ENCODE measurements around the gene SH3BGRL. TPM values are rescaled to one million over a fixed set of nuclear protein-coding genes. Genes with fewer than 3 reads are reported as not detected.
"Not testable (repeated sequence)": the region's sequence is repeated elsewhere in the genome, so short reads cannot be mapped to it uniquely, and the experiment has no call there.

The SH3BGRL gene
- total and polyA plus RNA-seq, 7 donors: 10.0 to 17.1 (median 11.0) TPM

DNA sequence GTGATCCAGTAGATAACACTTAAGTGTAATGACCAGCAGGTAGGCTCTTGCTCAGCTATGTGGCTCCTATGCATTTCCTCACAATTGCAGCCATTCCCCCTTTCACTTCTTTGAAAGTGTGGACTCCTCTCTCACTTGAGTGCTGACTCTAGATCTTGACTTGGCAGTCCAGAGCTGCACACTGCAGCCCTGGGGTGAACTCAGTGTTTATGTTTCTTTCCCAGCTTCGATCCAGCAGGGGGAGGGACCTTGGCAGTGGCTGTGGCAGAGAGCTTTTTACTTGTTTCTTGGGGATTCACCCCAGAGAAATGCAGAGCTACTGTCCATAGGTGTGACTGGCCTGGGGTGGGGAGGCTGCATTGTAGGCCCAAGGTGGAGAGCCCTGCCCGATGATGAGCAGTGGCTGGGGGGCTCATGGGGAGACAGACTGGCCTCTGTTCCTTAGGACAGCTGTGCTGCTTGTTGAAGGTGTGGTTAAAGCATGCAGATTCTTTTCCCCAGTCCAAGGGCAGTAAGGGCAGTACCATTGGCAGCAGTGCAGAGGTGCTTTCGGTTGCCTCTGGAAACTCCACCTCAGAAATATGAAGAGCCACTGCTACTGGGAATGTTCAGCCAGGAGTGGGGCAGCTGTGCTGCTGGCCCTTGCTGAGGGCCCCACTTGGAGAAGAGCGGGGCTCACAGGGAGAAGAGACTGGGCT, 134.7 kb downstream of the SH3BGRL start:
- TF ChIP-seq, protein P1, sequence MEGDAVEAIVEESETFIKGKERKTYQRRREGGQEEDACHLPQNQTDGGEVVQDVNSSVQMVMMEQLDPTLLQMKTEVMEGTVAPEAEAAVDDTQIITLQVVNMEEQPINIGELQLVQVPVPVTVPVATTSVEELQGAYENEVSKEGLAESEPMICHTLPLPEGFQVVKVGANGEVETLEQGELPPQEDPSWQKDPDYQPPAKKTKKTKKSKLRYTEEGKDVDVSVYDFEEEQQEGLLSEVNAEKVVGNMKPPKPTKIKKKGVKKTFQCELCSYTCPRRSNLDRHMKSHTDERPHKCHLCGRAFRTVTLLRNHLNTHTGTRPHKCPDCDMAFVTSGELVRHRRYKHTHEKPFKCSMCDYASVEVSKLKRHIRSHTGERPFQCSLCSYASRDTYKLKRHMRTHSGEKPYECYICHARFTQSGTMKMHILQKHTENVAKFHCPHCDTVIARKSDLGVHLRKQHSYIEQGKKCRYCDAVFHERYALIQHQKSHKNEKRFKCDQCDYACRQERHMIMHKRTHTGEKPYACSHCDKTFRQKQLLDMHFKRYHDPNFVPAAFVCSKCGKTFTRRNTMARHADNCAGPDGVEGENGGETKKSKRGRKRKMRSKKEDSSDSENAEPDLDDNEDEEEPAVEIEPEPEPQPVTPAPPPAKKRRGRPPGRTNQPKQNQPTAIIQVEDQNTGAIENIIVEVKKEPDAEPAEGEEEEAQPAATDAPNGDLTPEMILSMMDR (IDR thresholded peaks at IDR 0.05): no peak
- Histone ChIP-seq H3K9me3 (no peaks in the 10 kb centered on the region), H3K27me3 (ENCODE audit: insufficient read depth in 3 of 3, low read length in 2 of 3) (no peaks in the 10 kb centered on the region), H3K36me3 (ENCODE audit: insufficient read depth in 1 of 2, low read depth in 1 of 2) (no peaks in the 10 kb centered on the region), H3K4me3 (no peak overlapping the region), H3K4me1 (no peaks in the 10 kb centered on the region), H3K27ac (no peak overlapping the region)
- 51 to 72% (median 71%) methylated on average over 4 of the region's 4 CpGs for WGBS, 3 donors
- intact Hi-C loops (cut with DNase I): no loop called here
- no peak for ATAC-seq
- no peak for DNase-seq

DNA sequence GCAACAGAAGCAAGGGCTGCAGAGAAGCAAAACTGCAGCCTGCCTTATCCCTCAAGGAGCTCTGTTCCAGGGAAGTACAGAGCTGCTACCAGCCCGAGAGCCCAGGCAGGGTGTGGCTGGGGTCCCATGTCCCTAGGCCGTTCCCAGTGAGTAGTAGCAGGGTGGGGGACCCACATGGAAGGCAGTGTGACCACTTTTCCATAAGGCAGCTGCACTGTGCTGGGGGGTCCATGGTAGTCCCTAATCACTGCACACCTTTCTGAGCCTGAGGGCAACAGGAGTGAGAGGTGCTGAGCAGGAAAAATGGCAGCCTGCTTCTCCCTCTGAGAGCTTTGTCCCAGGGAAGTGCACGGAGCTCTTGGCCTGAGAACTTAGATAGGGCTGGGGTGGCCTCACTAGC, 135.9 kb downstream of the SH3BGRL start:
- WGBS, 3 donors: 71 to 94% (median 90%) methylated on average over 3 of the region's 3 CpGs
- TF ChIP-seq, protein P1 (IDR thresholded peaks at IDR 0.05): no peak
- H3K27me3 ChIP-seq (ENCODE audit: insufficient read depth in 3 of 3, low read length in 2 of 3): no peaks in the 10 kb centered on the region
- no peak overlapping the region for H3K27ac ChIP-seq
- no peaks in the 10 kb centered on the region for H3K36me3 ChIP-seq (ENCODE audit: insufficient read depth in 1 of 2, low read depth in 1 of 2)
- no peak for DNase-seq
- H3K4me3 ChIP-seq: no peak overlapping the region
- H3K4me1 ChIP-seq: no peaks in the 10 kb centered on the region
- intact Hi-C loops (cut with DNase I): no loop called here
- ATAC-seq: no peak
- no peaks in the 10 kb centered on the region for H3K9me3 ChIP-seq

DNA sequence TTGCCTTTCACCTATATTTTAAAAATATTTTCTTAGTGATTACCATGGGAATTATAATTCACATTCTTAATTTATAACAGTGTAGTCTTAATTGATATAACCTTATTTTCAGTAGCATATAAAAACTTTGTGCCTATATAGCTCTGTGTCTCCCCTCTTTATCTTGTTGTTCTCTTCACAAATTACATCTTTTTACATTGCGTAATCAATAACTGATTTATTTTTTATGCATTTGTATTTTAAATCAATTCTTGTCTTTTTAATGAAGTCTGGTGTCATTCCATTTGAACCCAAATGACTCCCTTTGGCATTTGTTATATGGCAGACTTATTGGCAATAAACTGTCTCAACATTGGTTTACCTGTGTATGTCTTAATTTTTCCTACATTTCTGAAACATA, 137.0 kb downstream of the SH3BGRL start:
- no peak for ATAC-seq

DNA sequence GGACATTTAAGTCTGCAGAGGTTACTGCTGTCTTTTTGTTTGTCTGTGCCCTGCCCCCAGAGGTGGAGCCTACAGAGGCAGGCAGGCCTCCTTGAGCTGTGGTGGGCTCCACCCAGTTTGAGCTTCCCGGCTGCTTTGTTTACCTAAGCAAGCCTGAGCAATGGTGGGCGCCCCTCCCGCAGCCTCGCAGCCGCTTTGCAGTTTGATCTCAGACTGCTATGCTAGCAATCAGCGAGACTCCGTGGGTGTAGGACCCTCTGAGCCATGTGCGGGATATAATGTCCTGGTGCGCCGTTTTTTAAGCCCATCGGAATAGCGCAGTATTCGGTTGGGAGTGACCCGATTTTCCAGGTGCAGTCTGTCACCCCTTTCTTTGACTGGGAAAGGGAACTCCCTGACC, 143.4 kb downstream of the SH3BGRL start:
- H3K4me3 ChIP-seq; H3K9me3 ChIP-seq; H3K27ac ChIP-seq; ATAC-seq; DNase-seq; H3K27me3 ChIP-seq (ENCODE audit: insufficient read depth in 3 of 3, low read length in 2 of 3); H3K4me1 ChIP-seq; intact Hi-C loops (cut with DNase I); H3K36me3 ChIP-seq (ENCODE audit: insufficient read depth in 1 of 2, low read depth in 1 of 2): not testable (repeated sequence)
- WGBS, 3 donors: 87 to 98% (median 87%) methylated on average over 11 to 14 of the region's 14 CpGs

More for the DNA sequence above, 137.0 kb downstream of the SH3BGRL start:
- H3K27me3 ChIP-seq (ENCODE audit: insufficient read depth in 3 of 3, low read length in 2 of 3): no peaks in the 10 kb centered on the region
- no peak overlapping the region for H3K4me3 ChIP-seq
- H3K36me3 ChIP-seq (ENCODE audit: insufficient read depth in 1 of 2, low read depth in 1 of 2): no peaks in the 10 kb centered on the region
- no peak overlapping the region for H3K27ac ChIP-seq
- intact Hi-C loops (cut with DNase I): no loop called here
- no peak for DNase-seq
- no peaks in the 10 kb centered on the region for H3K9me3 ChIP-seq
- 95 to 100% (median 98%) methylated on average over 1 of the region's 1 CpG for WGBS, 3 donors
- H3K4me1 ChIP-seq: no peaks in the 10 kb centered on the region
- TF ChIP-seq, protein P1 (IDR thresholded peaks at IDR 0.05): no peak

Other genes with a start within 250 kb of the SH3BGRL start
- 1 to 10 TPM in 3 of 4 donors, under 1 TPM in 1; 0.78 to 1.8 (median 1.7) TPM for gene HMGN5, start 189 bp upstream of the SH3BGRL start, total RNA-seq
- gene HMGN5, start 189 bp upstream of the SH3BGRL start, polyA plus RNA-seq: 1 to 10 TPM; 3.0 to 7.9 (median 3.6) TPM

Data from psoas muscle (tissue), 8 donors.